ENCODE measurements around the gene COQ8A.

The COQ8A gene

DNA sequence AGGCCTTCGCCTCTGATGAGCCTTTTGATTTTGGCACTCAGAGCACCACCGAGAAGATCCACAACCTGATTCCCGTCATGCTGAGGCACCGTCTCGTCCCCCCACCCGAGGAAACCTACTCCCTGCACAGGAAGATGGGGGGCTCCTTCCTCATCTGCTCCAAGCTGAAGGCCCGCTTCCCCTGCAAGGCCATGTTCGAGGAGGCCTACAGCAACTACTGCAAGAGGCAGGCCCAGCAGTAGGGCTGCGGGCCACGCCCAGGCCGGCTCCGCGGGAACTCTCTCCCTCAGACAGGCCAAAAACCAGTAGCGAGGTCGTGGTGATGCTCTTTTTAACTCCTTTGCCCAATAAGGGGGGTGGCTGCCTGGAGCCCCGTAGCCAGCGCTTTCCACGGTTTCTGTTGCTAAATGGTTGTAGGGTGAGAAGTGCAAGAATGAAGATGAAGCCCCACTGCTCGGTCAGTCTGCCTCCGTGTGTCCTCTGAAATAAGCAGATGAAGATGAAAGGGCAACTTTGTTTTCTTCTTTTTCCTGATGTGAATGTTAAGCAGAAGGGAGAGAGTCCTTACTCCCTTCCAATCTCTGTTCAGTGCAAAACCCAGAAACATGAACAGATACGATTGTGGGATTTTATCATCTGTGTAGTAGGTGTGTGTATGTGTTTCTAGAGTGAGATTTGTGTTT lies 46.5 kb downstream of the COQ8A start:
- no peak overlapping the region for H2BK15ac ChIP-seq (replicated peaks; ENCODE audit: low read depth)
- H2AK5ac ChIP-seq (ENCODE audit: low read length): no peak overlapping the region
- no peak overlapping the region for H3K56ac ChIP-seq (ENCODE audit: low read length)
- no peaks in the 10 kb centered on the region for H3K36me3 ChIP-seq (ENCODE audit: control insufficient read depth, insufficient read depth, low read length)
- no peaks in the 10 kb centered on the region for H3K4me1 ChIP-seq (ENCODE audit: control insufficient read depth, low read depth, low read length)
- no peak overlapping the region for H2BK120ac ChIP-seq (ENCODE audit: low read depth, low read length)
- no peak overlapping the region for H4K5ac ChIP-seq (ENCODE audit: low read length)
- H2BK5ac ChIP-seq (ENCODE audit: low read length): no peak overlapping the region
- no peak overlapping the region for H4K8ac ChIP-seq (ENCODE audit: low read depth, low read length)
- no peak overlapping the region for H3K9ac ChIP-seq (ENCODE audit: low read length)
- no peak for DNase-seq
- H3K79me1 ChIP-seq (ENCODE audit: low read length): no peaks in the 10 kb centered on the region
- no peak overlapping the region for H3K4ac ChIP-seq (ENCODE audit: low read depth, low read length)
- H3K4me3 ChIP-seq (ENCODE audit: low read length): no peak overlapping the region
- H3K4me2 ChIP-seq (ENCODE audit: low read length): no peak overlapping the region
- H3K79me2 ChIP-seq (ENCODE audit: control insufficient read depth, insufficient read depth, low read length): no peaks in the 10 kb centered on the region
- no CpG with 5 or more reads among the region's 21 CpGs for WGBS (ENCODE audit: extremely low coverage, insufficient coverage, low lambda C conversion rate)
- no peaks in the 10 kb centered on the region for H3K27me3 ChIP-seq (ENCODE audit: insufficient read depth, low read length, poor library complexity)
- no peak overlapping the region for H3K23ac ChIP-seq (ENCODE audit: low read length)
- H3K27ac ChIP-seq (ENCODE audit: low read depth, low read length): no peak overlapping the region
- H3K18ac ChIP-seq (ENCODE audit: low read length): no peak overlapping the region

- no peak overlapping the region for H3K56ac ChIP-seq (ENCODE audit: low read length)
- no peak overlapping the region for H2AK5ac ChIP-seq (ENCODE audit: low read length)
- H3K23ac ChIP-seq (ENCODE audit: low read length): no peak overlapping the region
- H3K4me2 ChIP-seq (ENCODE audit: low read length): no peak overlapping the region
- no peak overlapping the region for H4K5ac ChIP-seq (ENCODE audit: low read length)
- H3K9ac ChIP-seq (ENCODE audit: low read length): no peak overlapping the region
- no CpG with 5 or more reads among the region's 8 CpGs for WGBS (ENCODE audit: extremely low coverage, insufficient coverage, low lambda C conversion rate)
- no peaks in the 10 kb centered on the region for H3K27me3 ChIP-seq (ENCODE audit: insufficient read depth, low read length, poor library complexity)
- no peak overlapping the region for H3K27ac ChIP-seq (ENCODE audit: low read depth, low read length)
- no peaks in the 10 kb centered on the region for H3K4me1 ChIP-seq (ENCODE audit: control insufficient read depth, low read depth, low read length)
- no peaks in the 10 kb centered on the region for H3K36me3 ChIP-seq (ENCODE audit: control insufficient read depth, insufficient read depth, low read length)
- H3K79me1 ChIP-seq (ENCODE audit: low read length): no peaks in the 10 kb centered on the region
- no peaks in the 10 kb centered on the region for H3K79me2 ChIP-seq (ENCODE audit: control insufficient read depth, insufficient read depth, low read length)
- no peak overlapping the region for H2BK15ac ChIP-seq (replicated peaks; ENCODE audit: low read depth)
- no peak overlapping the region for H2BK5ac ChIP-seq (ENCODE audit: low read length)
- no peak overlapping the region for H3K4me3 ChIP-seq (ENCODE audit: low read length)
- no peak overlapping the region for H3K4ac ChIP-seq (ENCODE audit: low read depth, low read length)
- H2BK120ac ChIP-seq (ENCODE audit: low read depth, low read length): no peak overlapping the region
- no peak overlapping the region for H4K8ac ChIP-seq (ENCODE audit: low read depth, low read length)
- DNase-seq: no peak
- H3K18ac ChIP-seq (ENCODE audit: low read length): no peak overlapping the region
Measured at GRCh38 chr1:226987179-226987536, 47.1 kb downstream of the COQ8A start.

DNA sequence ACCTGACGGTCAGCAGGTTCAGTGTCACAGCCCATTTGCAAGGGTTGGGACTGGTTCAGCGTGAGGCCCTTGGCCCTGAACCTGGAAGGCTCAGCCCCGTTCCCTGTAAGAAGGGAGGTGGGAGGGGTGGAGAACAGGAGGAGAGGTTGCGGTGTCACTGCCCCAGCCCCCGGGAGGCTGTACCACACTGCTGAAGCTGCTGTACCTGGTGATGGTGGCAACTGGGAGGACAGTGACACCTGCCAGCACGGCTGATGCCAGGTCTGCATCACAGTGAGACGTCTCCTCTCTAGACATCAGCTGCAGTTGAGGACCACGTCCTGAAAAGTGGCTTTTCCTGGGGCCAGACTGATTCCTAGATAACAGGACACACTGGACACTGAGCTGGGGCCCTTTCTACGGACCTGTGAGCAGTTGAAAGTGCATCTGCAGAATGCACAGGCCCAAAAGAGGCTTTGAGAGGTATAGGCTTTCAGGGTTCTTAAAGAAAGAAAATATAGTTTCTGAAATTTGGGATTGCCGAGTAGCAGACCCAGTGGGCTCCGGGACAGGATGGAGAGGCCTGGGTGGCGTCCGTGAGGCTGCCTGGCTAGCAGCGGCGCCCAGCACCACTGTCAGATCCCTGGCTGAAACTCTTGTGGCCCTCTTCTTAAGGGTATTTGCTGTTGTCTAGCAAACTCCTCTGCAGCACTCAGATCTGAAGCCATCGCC lies 47.7 kb downstream of the COQ8A start:
- no peak overlapping the region for H3K4me3 ChIP-seq (ENCODE audit: low read length)
- H2BK15ac ChIP-seq (replicated peaks; ENCODE audit: low read depth): no peak overlapping the region
- no CpG with 5 or more reads among the region's 16 CpGs for WGBS (ENCODE audit: extremely low coverage, insufficient coverage, low lambda C conversion rate)
- no peak overlapping the region for H3K4me2 ChIP-seq (ENCODE audit: low read length)
- H3K9ac ChIP-seq (ENCODE audit: low read length): no peak overlapping the region
- H3K79me1 ChIP-seq (ENCODE audit: low read length): no peaks in the 10 kb centered on the region
- H2AK5ac ChIP-seq (ENCODE audit: low read length): no peak overlapping the region
- H3K79me2 ChIP-seq (ENCODE audit: control insufficient read depth, insufficient read depth, low read length): no peaks in the 10 kb centered on the region
- H3K18ac ChIP-seq (ENCODE audit: low read length): no peak overlapping the region
- H3K4me1 ChIP-seq (ENCODE audit: control insufficient read depth, low read depth, low read length): no peaks in the 10 kb centered on the region
- H3K27me3 ChIP-seq (ENCODE audit: insufficient read depth, low read length, poor library complexity): no peaks in the 10 kb centered on the region
- H2BK5ac ChIP-seq (ENCODE audit: low read length): no peak overlapping the region
- H3K27ac ChIP-seq (ENCODE audit: low read depth, low read length): no peak overlapping the region
- H3K56ac ChIP-seq (ENCODE audit: low read length): no peak overlapping the region
- H3K36me3 ChIP-seq (ENCODE audit: control insufficient read depth, insufficient read depth, low read length): no peaks in the 10 kb centered on the region
- no peak overlapping the region for H4K8ac ChIP-seq (ENCODE audit: low read depth, low read length)
- DNase-seq: no peak
- H3K23ac ChIP-seq (ENCODE audit: low read length): no peak overlapping the region
- no peak overlapping the region for H4K5ac ChIP-seq (ENCODE audit: low read length)
- H3K4ac ChIP-seq (ENCODE audit: low read depth, low read length): no peak overlapping the region
- H2BK120ac ChIP-seq (ENCODE audit: low read depth, low read length): no peak overlapping the region

- WGBS (ENCODE audit: extremely low coverage, insufficient coverage, low lambda C conversion rate): no CpG with 5 or more reads among the region's 3 CpGs
- Histone ChIP-seq H3K23ac (ENCODE audit: low read length) (no peak overlapping the region), H3K4me3 (ENCODE audit: low read length) (no peak overlapping the region), H3K4ac (ENCODE audit: low read depth, low read length) (no peak overlapping the region), H3K56ac (ENCODE audit: low read length) (no peak overlapping the region), H3K18ac (ENCODE audit: low read length) (no peak overlapping the region), H4K8ac (ENCODE audit: low read depth, low read length) (no peak overlapping the region), H3K79me1 (ENCODE audit: low read length) (no peaks in the 10 kb centered on the region), H3K4me1 (ENCODE audit: control insufficient read depth, low read depth, low read length) (no peaks in the 10 kb centered on the region), H2BK120ac (ENCODE audit: low read depth, low read length) (no peak overlapping the region), H4K5ac (ENCODE audit: low read length) (no peak overlapping the region), H3K9ac (ENCODE audit: low read length) (no peak overlapping the region), H3K27me3 (ENCODE audit: insufficient read depth, low read length, poor library complexity) (no peaks in the 10 kb centered on the region), H2BK5ac (ENCODE audit: low read length) (no peak overlapping the region), H3K27ac (ENCODE audit: low read depth, low read length) (no peak overlapping the region), H3K36me3 (ENCODE audit: control insufficient read depth, insufficient read depth, low read length) (no peaks in the 10 kb centered on the region), H2AK5ac (ENCODE audit: low read length) (no peak overlapping the region), H3K4me2 (ENCODE audit: low read length) (no peak overlapping the region), H3K79me2 (ENCODE audit: control insufficient read depth, insufficient read depth, low read length) (no peaks in the 10 kb centered on the region), H2BK15ac (replicated peaks; ENCODE audit: low read depth) (no peak overlapping the region)
- DNase-seq: no peak
Measured at GRCh38 chr1:226988334-226988666, 48.2 kb downstream of the COQ8A start.

DNA sequence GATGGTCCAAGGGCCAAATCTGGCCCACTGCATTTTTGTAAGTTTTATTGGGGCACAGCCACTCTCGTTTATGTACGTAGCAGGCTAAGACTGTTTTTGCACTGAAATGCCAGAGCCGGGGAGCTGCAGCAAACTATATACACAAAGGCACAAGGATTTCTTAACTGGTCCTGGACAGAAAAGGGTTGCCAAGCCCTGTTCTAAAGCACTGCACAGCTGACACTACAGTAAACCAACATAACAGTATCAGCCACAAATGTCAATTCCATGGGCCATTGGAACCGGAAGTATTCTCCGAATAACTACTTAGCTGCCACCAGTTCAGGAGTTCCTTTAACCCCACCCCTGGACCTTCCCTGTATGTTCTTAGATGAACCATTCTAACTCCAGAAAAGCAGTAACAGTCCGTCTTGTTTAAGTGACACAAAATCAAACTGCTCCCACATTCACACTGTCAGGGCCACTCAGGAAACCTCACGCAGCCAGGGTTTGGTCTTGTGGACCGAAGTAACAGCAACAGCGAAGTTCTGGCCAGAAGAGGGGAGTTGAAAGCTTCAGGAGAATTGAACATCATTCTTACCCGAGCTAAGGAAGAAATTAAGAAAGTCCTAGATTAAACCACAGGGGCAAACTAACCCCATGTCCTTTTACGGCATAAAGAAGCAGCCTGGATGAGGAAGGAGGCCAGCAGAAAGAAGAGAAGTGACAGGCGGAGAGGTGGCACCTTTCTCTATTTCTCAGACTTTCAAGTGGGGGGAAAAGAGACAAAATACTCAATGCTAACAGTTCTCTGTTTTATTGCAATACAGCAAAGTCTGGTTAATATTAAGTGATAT lies 49.2 kb downstream of the COQ8A start:
- no peaks in the 10 kb centered on the region for H3K27me3 ChIP-seq (ENCODE audit: insufficient read depth, low read length, poor library complexity)
- H4K5ac ChIP-seq (ENCODE audit: low read length): no peak overlapping the region
- H2BK120ac ChIP-seq (ENCODE audit: low read depth, low read length): no peak overlapping the region
- no peaks in the 10 kb centered on the region for H3K79me1 ChIP-seq (ENCODE audit: low read length)
- no peak overlapping the region for H3K4ac ChIP-seq (ENCODE audit: low read depth, low read length)
- no peak overlapping the region for H3K56ac ChIP-seq (ENCODE audit: low read length)
- H3K23ac ChIP-seq (ENCODE audit: low read length): no peak overlapping the region
- WGBS (ENCODE audit: extremely low coverage, insufficient coverage, low lambda C conversion rate): no CpG with 5 or more reads among the region's 12 CpGs
- no peak overlapping the region for H3K4me2 ChIP-seq (ENCODE audit: low read length)
- no peak overlapping the region for H3K9ac ChIP-seq (ENCODE audit: low read length)
- H3K79me2 ChIP-seq (ENCODE audit: control insufficient read depth, insufficient read depth, low read length): no peaks in the 10 kb centered on the region
- no peaks in the 10 kb centered on the region for H3K36me3 ChIP-seq (ENCODE audit: control insufficient read depth, insufficient read depth, low read length)
- H3K27ac ChIP-seq (ENCODE audit: low read depth, low read length): no peak overlapping the region
- H3K4me3 ChIP-seq (ENCODE audit: low read length): no peak overlapping the region
- H3K18ac ChIP-seq (ENCODE audit: low read length): no peak overlapping the region
- H4K8ac ChIP-seq (ENCODE audit: low read depth, low read length): no peak overlapping the region
- H2BK15ac ChIP-seq (replicated peaks; ENCODE audit: low read depth): no peak overlapping the region
- no peak overlapping the region for H2BK5ac ChIP-seq (ENCODE audit: low read length)
- no peak for DNase-seq
- no peak overlapping the region for H2AK5ac ChIP-seq (ENCODE audit: low read length)
- no peaks in the 10 kb centered on the region for H3K4me1 ChIP-seq (ENCODE audit: control insufficient read depth, low read depth, low read length)

Measured in mesendoderm (in vitro differentiated cells).